Measurements from ENCODE around the gene FLT1. TPM values are rescaled to one million over a fixed set of nuclear protein-coding genes. Genes with fewer than 3 reads are reported as not detected.

Gene FLT1
- polyA plus RNA-seq, 1 donor from 2014 or later, result 0.26 TPM

- Mint-ChIP-seq H3K27me3 (peaks cover 29% of the 10 kb centered on the region), H3K27ac (no peak overlapping the region), H3K4me3 (no peak overlapping the region)
Measured at GRCh38 chr13:28485996-28486543, 8.9 kb downstream of the FLT1 start.

GRCh38 chr13:28485551-28485950, 9.4 kb downstream of the FLT1 start:
- no peak overlapping the region for H3K27ac Mint-ChIP-seq
- H3K9me3 Mint-ChIP-seq, result peaks cover 0 to 3% (median 2%) of the 10 kb centered on the region in 3 donors
- no peaks in the 10 kb centered on the region for H3K36me3 Mint-ChIP-seq
- peaks cover 27% of the 10 kb centered on the region for H3K27me3 Mint-ChIP-seq
- peaks cover 0 to 4% (median 2%) of the 10 kb centered on the region in 3 donors for H3K4me1 Mint-ChIP-seq
- H3K4me3 Mint-ChIP-seq, result no peak overlapping the region

More at GRCh38 chr13:28485996-28486543, 8.9 kb downstream of the FLT1 start:
- Mint-ChIP-seq H3K9me3 (peaks cover 0 to 3% (median 2%) of the 10 kb centered on the region in 3 donors), H3K4me1 (peaks cover 0 to 4% (median 3%) of the 10 kb centered on the region in 3 donors), H3K36me3 (no peaks in the 10 kb centered on the region)

DNA sequence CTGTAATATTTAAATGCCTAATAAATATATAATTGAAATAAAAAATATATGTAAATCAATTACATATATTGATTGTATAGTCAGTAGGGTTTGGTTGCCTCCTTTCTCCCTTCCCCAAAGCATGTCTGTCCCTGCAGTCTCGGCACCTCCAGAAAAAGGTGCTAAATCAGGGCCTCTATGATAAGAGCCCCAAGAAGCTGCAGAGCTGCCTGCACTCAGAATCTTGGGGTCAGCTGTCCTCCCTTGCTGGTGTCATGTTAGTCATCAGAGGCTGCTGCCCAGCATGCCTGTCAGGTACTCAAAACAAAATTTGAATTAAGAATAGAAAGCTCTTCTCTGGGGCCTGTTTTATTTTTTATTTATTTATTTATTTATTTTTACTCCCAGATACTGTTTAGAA, 9.8 kb downstream of the FLT1 start:
- H3K36me3 Mint-ChIP-seq, result no peaks in the 10 kb centered on the region
- peaks cover 0 to 3% (median 2%) of the 10 kb centered on the region in 3 donors for H3K9me3 Mint-ChIP-seq
- peaks cover 0 to 4% (median 2%) of the 10 kb centered on the region in 3 donors for H3K4me1 Mint-ChIP-seq
- H3K27ac Mint-ChIP-seq, result no peak overlapping the region
- no peak overlapping the region for H3K4me3 Mint-ChIP-seq
- H3K27me3 Mint-ChIP-seq, result peaks cover 25% of the 10 kb centered on the region

DNA sequence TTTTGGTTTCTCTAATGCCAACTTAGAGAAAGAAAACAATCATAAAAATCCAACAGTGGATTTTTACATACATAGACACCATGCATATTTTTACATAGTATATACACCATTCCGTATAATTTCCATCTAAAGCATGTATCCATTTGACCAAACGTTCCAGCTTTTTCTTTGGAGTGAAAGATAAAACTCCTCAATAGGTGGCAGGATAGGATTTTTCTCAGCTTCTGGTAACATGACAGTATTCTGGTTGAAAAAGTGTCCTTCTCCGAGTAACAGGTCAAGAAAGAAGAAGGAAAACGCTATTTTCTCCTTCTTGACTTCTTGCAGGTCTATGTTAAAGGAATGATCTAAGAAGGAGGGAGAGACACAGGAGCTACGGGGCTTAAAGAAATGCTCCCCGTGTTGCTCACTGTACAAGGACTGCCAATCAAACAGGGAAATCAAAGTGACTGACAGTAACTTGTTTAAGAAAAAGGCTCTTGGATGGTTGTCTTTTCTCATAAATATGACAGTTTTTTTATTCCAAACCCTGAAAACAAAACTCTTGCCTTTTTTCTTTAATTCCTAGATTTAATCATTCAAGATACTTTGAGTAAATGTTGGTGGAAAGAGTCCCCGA, 11.5 kb downstream of the FLT1 start:
- Mint-ChIP-seq H3K4me1 (peaks cover 0 to 2% (median under 1%) of the 10 kb centered on the region in 3 donors), H3K27me3 (peaks cover 23% of the 10 kb centered on the region), H3K9me3 (peaks cover 0 to 3% (median 0%) of the 10 kb centered on the region in 3 donors), H3K36me3 (no peaks in the 10 kb centered on the region), H3K27ac (no peak overlapping the region), H3K4me3 (no peak overlapping the region)

DNA sequence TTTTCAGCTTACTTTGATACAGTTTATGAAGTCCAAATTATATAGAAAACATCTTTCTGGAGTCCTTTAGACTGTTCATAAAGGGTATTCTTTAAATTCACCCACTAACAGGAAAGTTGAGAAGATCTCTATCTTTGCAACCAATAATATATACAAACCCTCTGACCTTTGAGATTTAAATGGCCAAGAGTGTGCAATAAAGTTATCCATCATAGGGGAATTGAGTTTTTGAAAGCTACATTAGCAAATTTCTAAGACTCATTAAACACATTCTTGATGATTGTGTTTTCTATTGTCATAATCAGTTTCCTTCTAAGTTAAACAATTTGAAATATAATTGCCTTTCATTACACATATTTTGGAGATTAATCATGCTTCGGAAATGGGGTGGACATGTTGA, 15.9 kb downstream of the FLT1 start:
- Mint-ChIP-seq H3K4me1 (no peaks in the 10 kb centered on the region), H3K9me3 (peaks cover 0 to 3% (median 0%) of the 10 kb centered on the region in 3 donors), H3K27me3 (peaks cover 26% of the 10 kb centered on the region), H3K27ac (no peak overlapping the region), H3K36me3 (no peaks in the 10 kb centered on the region), H3K4me3 (no peak overlapping the region)

- Mint-ChIP-seq H3K4me3 (no peak overlapping the region), H3K27me3 (peaks cover 17% of the 10 kb centered on the region), H3K36me3 (no peaks in the 10 kb centered on the region), H3K4me1 (peaks cover 0 to under 1% (median 0%) of the 10 kb centered on the region in 3 donors), H3K27ac (no peak overlapping the region), H3K9me3 (peaks cover 0 to 3% (median 0%) of the 10 kb centered on the region in 3 donors)
Measured at GRCh38 chr13:28478127-28478526, 16.8 kb downstream of the FLT1 start.

DNA sequence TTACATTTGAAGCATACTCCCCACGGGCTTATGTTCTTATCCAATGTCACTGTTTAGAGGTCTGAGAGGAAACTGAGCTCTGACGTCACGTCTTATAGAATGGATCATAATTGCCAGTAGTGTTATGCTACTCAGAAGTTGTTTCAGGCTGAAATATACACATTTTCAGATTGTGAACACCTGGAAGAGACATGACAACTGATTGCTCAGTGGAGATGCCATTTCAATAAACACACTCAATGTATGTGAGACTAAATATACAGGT, 17.3 kb downstream of the FLT1 start:
- no peak overlapping the region for H3K4me3 Mint-ChIP-seq
- H3K4me1 Mint-ChIP-seq, result peaks cover 0 to 2% (median 0%) of the 10 kb centered on the region in 3 donors
- no peaks in the 10 kb centered on the region for H3K36me3 Mint-ChIP-seq
- peaks cover 18% of the 10 kb centered on the region for H3K27me3 Mint-ChIP-seq
- H3K9me3 Mint-ChIP-seq, result peaks cover 0 to 3% (median 0%) of the 10 kb centered on the region in 3 donors
- H3K27ac Mint-ChIP-seq, result no peak overlapping the region

DNA sequence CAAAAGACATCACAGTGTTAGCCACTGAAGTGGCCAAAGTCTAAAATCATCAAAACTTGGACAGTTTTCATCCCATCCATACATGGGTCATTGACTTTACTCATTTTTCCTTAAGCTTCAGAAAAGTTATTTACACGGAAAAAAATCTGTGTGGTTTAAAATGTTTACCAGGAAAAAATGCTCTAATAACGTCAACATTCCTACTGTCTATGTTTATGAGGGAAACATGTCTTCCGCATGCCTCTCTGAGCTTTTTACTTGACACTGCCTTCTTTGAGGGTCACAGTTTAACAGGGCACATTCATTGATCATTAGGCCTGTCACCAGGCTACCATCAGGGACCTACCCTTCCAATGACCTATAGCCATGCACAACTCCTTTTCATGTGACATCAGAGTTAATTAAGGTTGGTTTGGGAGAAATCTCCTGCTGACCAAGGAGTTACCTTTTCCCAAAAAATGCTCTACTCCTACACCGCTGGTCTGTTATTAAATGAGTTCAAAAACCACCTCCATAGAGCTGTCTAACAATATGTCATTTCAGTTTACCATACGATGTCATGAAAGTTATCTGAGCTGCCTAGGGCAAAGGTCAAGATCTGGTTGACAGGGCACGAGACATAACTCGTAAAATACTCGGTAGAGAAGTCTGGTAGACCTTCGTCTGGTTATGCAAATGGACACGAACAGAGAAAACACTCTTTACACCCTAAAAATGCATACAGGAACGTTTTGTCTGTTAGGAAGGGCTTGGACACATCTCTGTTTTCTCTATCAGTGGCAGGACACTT, 17.8 kb downstream of the FLT1 start:
- peaks cover 0 to 2% (median 0%) of the 10 kb centered on the region in 3 donors for H3K4me1 Mint-ChIP-seq
- H3K9me3 Mint-ChIP-seq, result peaks cover 0 to 3% (median 0%) of the 10 kb centered on the region in 3 donors
- no peaks in the 10 kb centered on the region for H3K36me3 Mint-ChIP-seq
- H3K4me3 Mint-ChIP-seq, result no peak overlapping the region
- H3K27ac Mint-ChIP-seq, result no peak overlapping the region
- peaks cover 17% of the 10 kb centered on the region for H3K27me3 Mint-ChIP-seq

DNA sequence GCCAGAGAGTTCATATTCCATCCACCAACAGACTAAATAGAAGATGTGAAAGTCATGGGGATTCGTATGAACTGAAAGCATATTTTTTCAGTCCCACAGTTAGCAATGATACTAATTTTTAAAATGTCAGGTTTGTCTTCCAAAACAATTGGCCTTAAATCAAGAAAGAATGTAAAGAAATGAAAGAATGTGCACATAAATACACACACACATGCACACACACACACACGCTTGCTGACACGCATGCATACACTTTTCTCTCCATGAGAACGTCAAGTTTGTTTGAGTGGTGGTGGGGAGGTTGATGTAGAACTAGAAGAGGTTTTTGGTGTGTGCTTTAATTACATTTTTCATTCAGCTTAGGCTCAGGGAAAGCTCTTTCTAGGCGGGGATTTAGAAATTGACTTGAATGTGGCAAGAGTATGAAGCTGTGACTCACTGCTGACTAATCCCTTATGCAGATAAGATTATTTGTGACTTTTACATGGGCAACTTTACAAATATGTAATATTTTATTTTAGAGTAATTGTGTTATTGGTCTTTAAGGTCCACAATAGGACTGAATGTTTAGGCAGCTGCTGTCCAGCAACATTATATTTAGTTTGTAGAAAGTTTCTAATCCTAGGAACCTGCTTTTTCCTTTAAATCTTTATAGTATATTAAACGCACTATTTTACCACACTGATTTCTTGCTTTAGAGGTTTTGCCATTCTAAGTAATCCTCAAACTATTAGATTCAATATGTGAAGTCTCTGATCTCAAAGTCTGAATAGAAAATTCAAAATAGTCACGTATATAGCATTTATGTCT, 18.8 kb downstream of the FLT1 start:
- Mint-ChIP-seq H3K9me3 (no peaks in the 10 kb centered on the region), H3K27ac (no peak overlapping the region), H3K27me3 (peaks cover 14% of the 10 kb centered on the region), H3K4me1 (peaks cover 0 to 2% (median 0%) of the 10 kb centered on the region in 3 donors), H3K4me3 (no peak overlapping the region), H3K36me3 (no peaks in the 10 kb centered on the region)

- Mint-ChIP-seq H3K9me3 (no peaks in the 10 kb centered on the region), H3K36me3 (no peaks in the 10 kb centered on the region), H3K27ac (no peak overlapping the region), H3K4me3 (no peak overlapping the region), H3K4me1 (peaks cover 0 to 2% (median 0%) of the 10 kb centered on the region in 3 donors), H3K27me3 (peaks cover 9% of the 10 kb centered on the region)
Measured at GRCh38 chr13:28474491-28475134, 20.3 kb downstream of the FLT1 start.

DNA sequence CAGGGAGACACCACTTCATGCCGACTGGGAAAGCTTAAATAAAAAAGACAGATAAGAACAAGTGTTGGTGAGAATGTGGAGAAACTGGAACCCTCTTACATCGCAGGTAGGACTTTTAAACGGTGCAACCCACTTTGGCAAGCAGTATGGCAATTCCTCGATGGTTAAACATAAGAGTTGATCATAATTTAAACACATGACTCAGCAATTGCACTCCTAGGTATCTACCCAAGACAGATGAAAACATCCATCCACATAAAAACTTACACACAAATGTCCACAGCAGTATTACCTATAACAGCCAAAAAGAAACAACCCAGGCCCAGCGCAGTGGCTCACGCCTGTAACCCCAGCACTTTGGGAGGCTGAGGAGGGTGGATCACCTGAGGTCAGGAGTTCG, 21.9 kb downstream of the FLT1 start:
- no peaks in the 10 kb centered on the region for H3K9me3 Mint-ChIP-seq
- H3K27ac Mint-ChIP-seq, result no peak overlapping the region
- no peak overlapping the region for H3K4me3 Mint-ChIP-seq
- peaks cover 11% of the 10 kb centered on the region for H3K27me3 Mint-ChIP-seq
- peaks cover 0 to 2% (median 2%) of the 10 kb centered on the region in 3 donors for H3K4me1 Mint-ChIP-seq
- no peaks in the 10 kb centered on the region for H3K36me3 Mint-ChIP-seq

DNA sequence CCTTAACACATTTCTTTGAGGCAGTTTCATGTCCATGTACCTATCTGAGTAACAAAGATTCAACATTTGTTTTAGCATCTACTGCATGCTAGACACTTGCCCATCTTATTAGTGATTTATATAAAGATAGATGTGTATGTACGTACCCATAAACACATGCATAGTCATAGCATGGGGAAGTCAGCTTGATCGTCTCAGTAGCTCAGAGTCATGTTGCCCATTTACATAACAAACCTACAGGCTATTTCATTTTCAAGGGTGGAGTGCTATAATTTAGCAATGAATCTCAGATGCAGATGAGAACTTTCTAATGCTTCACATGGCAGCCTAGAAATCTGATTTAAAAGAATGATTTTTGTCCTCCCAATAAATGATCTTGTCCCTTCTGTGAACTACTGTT, 23.5 kb downstream of the FLT1 start:
- Mint-ChIP-seq H3K4me3 (no peak overlapping the region), H3K36me3 (no peaks in the 10 kb centered on the region), H3K27ac (no peak overlapping the region), H3K4me1 (peaks cover 0 to 4% (median 2%) of the 10 kb centered on the region in 3 donors), H3K27me3 (peaks cover 7% of the 10 kb centered on the region), H3K9me3 (no peaks in the 10 kb centered on the region)

- no peaks in the 10 kb centered on the region for H3K36me3 Mint-ChIP-seq
Measured at GRCh38 chr13:28470296-28470695, 24.6 kb downstream of the FLT1 start.

DNA sequence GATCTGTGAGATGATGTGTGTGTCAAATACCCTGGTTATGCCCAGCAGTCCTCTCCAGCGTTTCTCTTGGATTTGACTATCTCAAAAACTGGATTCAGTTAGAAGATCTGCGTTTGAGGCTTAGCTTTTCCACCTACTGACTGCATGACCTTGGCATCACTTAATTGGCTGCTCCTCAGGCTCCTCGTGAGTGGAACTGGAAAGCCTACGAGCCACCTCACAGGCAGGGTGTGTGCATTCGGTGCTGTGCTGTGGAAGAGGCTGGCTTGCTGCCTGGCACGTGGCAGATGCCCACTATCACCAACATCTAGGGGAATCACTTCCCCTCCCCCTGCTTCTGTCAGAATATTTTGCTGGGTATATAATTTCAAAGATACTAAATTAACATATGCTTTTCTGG, 25.6 kb downstream of the FLT1 start:
- no peak overlapping the region for H3K27ac Mint-ChIP-seq
- no peaks in the 10 kb centered on the region for H3K36me3 Mint-ChIP-seq
- H3K9me3 Mint-ChIP-seq, result no peaks in the 10 kb centered on the region
- H3K27me3 Mint-ChIP-seq, result peaks cover 10% of the 10 kb centered on the region
- H3K4me3 Mint-ChIP-seq, result no peak overlapping the region
- peaks cover 0 to 4% (median 2%) of the 10 kb centered on the region in 3 donors for H3K4me1 Mint-ChIP-seq

More at GRCh38 chr13:28470296-28470695, 24.6 kb downstream of the FLT1 start:
- Mint-ChIP-seq H3K4me3 (no peak overlapping the region), H3K4me1 (peaks cover 0 to 4% (median 2%) of the 10 kb centered on the region in 3 donors), H3K27ac (no peak overlapping the region), H3K9me3 (no peaks in the 10 kb centered on the region), H3K27me3 (peaks cover 9% of the 10 kb centered on the region)
